HG02885 (cell line): Measurements from ENCODE around the gene BARHL1.

Experiments
- ATAC-seq: cut with Tn5 transposase; IDR thresholded peaks from one replicate; pipeline ENCODE4 v1.9.1; 2021; ENCODE audit warnings: mild to moderate bottlenecking; ENCODE audit not compliant: unreplicated experiment, poor library complexity

BARHL1 gene

DNA sequence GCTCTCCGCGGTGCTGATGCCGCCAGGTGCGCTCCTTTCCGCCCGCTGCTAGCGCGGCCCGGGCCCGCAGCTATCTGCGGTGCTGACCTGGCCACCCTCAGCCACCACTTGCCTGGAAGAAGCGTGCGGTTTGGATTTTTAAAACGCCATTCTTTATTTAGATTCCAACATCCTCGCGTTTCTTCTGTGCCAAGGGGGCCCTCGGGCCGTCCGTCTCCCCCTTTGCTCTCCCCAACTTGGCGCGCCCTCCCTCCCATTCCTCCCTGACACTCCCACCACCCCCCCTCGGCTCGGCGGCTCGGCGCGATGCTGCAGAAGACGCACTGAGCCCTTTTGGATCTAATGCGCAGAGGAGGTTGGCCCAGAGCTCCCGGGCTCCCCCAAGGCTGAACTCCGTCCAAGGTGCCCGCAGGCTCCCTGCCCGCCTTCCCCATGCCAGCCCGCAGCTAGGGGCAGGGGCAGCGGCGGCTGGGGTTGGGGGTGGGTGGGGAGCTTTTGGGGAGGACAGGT lies at the start of gene BARHL1:
Gene BARHL1, plus strand, starts transcription at position 331 of the 510 bp plus-strand sequence. CDS start 192 bp downstream, outside the sequence.
- ATAC-seq = no peak

GRCh38 chr9:132534832-132535231 lies 47.6 kb upstream of the BARHL1 start:
- ATAC-seq = no peak

- no peak for ATAC-seq
These were observed 46.3 kb upstream of the BARHL1 start for GRCh38 chr9:132536124-132536523.

GRCh38 chr9:132537352-132537751 lies 45.1 kb upstream of the BARHL1 start:
- ATAC-seq = no peak

- ATAC-seq = no peak
These were observed 44.3 kb upstream of the BARHL1 start for GRCh38 chr9:132538071-132538470.

DNA sequence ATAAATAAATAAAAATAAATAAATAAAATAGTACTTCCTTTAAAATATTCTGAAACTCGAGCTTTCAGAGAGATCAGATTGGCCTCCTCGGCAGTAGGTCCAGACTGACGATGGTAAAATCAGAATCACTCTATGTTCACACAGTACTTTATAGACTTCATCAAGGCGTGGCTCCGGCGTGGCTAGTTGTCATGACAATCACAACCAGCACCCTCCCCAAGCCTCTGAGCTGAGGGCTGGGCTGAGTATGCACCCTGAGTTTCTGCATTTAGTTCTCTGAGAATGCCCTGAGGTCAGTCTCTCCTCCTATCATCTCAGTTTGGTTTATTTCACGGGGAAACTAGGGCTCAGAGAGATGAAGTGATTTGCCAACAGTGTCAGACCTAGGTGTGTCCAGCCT lies 43.3 kb upstream of the BARHL1 start:
- no peak for ATAC-seq

DNA sequence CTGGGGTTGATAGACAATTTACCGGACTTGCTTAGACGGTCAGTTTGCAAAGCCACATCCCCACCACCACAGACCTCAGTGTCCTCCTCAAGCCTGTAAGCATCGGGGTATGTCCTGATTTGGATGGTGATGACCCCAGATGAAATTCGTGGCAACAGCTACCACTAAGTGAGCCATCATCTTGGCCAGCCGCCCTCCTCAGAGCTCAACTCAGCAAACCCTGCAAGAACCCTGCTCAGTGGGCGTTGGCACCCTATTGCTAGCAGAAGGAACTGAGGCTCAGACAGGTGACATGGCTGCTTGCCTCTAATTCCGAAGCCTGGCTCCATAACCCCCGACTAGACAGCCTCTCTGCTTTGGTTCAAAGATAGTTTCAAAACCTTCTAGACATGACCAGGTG lies 41.4 kb upstream of the BARHL1 start:
- no peak for ATAC-seq

- ATAC-seq = no peak
These were observed 40.3 kb upstream of the BARHL1 start for GRCh38 chr9:132541870-132542830.

GRCh38 chr9:132543251-132543650 lies 39.2 kb upstream of the BARHL1 start:
- no peak for ATAC-seq

DNA sequence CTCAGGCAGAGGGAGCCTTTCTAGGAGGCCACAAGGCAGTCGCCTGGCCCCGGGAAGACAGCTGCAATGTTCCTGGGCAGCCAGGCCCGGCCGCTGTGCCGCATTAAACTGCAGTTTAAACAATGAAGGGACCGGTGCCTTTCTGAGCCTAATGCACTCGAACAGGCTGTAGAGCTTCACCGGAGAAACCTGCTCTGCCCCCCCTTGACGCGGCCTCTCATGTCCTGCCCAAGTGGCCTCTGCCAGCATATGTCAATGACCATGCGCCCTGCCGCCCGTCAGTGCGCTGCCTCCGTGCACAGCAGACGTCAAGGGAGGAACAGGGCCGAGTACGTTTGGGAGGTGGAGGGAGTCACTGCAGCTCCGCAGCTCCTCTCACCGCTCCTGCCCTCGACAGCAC lies 38.4 kb upstream of the BARHL1 start:
- ATAC-seq = no peak

DNA sequence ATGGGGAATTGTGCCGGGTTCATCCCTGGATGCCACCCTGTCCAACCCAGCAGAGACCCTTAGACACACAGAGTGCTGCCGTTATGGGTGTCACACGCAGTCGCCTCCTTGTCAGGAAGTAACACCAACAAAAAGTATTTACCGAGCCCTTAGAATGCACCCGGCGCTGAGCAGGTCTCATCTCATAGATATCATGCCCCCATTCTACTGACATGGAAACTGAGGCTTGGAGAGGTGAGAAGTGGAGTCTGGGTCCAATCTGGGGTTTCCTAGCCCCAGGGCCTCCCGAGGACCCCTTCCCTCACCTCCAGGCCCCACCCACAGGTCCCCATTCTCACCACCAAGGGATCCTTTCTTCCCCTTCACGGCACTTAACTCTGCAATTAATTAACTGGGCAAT lies 36.8 kb upstream of the BARHL1 start:
- ATAC-seq = no peak

DNA sequence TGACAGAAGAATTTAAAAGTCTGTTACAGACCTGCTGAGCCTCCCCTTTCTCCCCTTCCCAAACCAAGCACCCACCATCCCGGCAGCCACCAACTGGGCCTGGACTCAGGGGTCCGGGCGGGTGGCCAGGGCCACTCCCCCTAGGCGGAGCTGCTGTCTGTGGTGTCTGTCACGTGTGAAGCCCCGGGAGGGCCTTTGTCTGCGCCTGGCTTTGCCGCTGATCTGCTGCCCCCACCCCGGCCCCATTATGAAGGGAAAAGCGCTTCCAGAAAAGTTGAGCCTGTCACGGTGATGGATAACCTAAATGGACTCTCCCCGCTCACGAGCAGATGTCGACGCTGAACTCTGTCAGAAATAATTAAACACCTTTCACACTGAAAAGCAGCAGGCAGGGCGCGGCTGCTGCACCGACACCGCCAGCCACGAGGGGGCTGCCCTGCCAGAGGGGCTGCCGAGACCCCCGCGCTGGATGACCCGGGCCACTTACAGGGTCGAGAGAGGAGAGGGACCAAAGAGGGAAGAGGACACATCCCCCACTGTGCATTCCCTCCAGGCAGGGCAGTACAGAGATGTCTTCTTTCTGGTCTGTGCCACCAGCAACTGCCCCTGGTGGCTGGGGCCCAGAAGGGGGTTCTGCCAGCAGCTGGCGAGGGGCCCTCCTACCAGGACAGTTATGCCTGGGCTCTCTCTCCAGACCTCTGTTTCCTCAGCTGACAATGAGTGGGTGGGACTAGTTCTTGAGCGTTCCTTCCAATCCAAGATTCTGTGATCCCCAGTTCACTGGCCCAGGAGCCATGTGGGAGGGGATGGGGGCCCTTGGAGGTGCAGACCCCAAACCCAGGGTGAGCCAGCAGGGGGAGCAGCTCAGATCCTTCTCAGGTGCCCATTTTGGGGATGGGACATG lies 36.0 kb upstream of the BARHL1 start:
- ATAC-seq = no peak

- ATAC-seq = no peak
These were observed 35.4 kb upstream of the BARHL1 start for GRCh38 chr9:132547052-132547431.

DNA sequence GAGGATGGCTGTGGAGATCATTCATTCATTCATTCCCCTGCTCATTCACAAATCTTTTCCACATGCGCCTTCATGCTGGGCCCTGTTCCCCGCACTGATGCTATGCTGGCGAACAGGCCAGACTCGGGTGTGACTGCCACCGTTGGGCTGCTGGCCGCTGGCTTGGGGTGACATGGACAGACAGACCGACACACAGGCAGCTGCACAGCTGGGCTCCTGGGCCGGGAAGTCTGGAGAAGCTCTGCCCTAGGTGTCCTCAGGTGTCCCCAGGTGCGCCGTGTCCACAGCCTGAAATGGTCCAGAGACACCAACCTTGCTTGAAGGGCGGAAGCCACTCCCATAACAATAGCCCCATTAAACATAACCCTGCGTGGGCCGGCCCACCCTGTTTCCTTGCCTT lies 35.0 kb upstream of the BARHL1 start:
- no peak for ATAC-seq

DNA sequence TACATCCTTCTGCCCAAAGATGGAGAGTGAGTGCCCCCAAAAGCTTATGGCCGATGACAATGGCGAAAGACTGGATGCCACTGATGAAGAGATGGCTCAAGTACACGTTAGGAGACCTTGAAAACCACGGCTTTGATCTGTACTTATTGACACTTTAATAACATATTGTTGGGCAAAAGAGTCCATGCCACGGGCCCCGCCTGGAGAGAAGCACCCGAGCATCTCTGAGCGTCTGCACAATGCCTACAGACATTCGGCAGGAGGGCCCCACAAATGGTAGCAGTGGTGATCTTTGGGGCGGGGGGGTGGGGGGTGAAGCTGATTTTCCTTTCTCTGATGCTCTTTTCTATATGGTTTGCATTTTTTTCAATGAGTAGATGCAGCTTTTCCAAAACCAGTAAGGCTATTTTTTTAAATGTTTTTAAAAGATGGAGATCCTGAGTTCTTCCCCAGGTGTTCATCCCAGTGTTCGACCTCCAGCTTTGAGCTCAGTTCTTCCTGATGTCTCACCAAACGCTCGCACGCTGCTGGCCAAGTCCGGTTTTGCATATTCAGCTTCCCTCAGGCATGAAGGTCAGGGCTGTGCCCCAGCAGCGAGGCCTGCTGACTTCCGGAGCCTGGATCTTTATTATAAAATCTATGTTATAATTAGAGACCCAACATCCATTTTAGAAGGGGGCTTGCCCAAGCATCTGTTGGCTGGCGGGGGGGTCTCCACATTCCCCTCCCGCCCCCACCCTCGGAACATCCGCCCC lies 34.3 kb upstream of the BARHL1 start:
- no peak for ATAC-seq

GRCh38 chr9:132548751-132549640 lies 33.4 kb upstream of the BARHL1 start:
- ATAC-seq = no peak

- ATAC-seq = no peak
These were observed 30.9 kb upstream of the BARHL1 start for GRCh38 chr9:132551556-132551955.

- ATAC-seq = no peak
These were observed 30.4 kb upstream of the BARHL1 start for GRCh38 chr9:132552041-132552440.

- ATAC-seq = no peak
These were observed 27.7 kb upstream of the BARHL1 start for GRCh38 chr9:132554755-132555154.
